Stimulated activated CD4-positive, alpha-beta T cell treated with anti-CD3 and anti-CD28 coated beads, TNF-alpha, amount 100 ng/mL, for 1 hour (primary cell): ENCODE data around the gene NUP214.
"Not testable (repeated sequence)": the region's sequence is repeated elsewhere in the genome, so short reads cannot be mapped to it uniquely, and the experiment has no call there.

ENCODE experiments used
- DNase-seq, 3 donors: peaks; one replicate each; pipeline ENCODE4 v3.0.0-alpha.2; 2020; ENCODE audit warnings: low read depth in 3 of 3, low spot score in 1 of 3

The NUP214 gene

GRCh38 chr9:131257266-131258025, 132.1 kb downstream of the NUP214 start:
- DNase-seq = no peak

DNA sequence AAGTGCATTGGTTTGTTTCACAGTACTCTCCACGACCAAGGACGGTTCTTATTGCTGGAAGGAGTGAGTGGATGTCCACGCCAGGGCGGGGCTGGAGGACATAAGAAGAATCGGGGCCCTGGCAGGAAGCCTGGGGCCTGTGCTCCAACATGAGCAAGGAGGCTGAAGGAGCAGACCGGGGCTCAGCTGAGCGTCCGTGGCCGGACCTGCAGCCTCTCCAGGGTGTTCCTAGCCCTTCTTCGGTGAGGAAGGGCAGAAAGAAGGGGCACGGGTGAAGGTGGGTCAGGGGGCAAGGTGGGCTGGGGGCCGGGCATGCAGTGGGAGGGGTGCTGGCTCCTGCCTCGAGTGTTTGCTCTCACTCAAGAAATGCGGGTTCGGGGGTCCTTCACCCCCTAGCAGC, 132.8 kb downstream of the NUP214 start:
- DNase-seq = no peak

GRCh38 chr9:131258698-131259431, 133.5 kb downstream of the NUP214 start:
- DNase-seq = no peak

DNA sequence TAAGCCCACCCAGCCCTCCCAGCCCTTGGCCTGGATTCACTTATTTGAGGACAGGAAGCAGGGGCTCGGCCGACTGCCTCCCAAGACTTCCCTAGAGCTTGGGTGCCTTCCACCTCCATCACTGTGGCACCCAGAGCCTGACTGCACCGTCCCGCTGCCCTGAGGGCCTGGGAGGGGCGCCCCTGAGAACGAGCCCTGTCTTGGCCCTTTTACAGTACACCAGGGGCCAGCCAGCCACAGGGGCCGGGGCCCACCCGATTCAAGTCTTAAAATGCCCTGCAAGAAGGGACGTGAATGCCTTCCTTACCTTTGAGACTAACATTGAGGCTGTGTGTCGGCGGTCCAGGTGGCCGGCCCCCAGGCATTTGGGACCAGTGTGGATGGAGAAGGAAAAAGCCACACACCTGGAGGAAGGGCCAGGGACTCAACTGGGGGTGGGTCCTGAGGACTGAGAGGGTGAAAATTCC, 134.1 kb downstream of the NUP214 start:
- DNase-seq = no peak

- DNase-seq = no peak
Measured at GRCh38 chr9:131259916-131260597, 134.7 kb downstream of the NUP214 start.

DNA sequence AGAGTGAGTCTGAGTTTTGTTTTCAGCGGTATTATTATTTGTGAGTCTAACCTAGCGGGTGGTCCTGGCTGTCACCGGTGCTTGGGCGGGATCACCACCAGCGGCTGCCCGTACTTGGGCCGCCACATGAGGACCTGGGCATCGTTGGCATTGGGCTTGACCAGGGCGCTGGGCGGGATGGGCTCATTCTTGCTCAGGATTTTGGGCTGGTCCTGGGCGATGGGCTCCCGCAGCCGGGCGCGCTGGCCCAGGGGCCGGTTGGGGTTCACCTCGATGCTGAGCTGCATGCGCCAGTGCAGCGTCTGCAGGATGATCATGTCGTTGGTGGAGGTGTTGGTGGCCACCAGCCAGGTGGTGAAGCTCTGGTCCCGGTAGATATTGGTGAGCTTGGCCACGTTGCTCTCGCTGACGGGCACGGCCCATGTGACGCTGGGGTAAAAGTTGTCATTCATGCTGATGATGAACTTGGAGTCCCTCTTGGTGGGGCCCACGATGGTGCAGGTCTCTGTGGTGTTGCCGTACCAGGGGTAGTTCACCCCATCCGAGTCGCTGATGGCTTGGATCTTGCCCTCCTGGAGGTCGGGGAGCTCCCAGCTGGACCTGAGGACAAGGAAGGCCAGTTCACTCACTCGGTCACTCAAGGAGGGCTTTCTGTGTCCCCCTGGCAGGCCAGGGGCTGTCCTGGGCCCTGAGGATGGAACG, 135.5 kb downstream of the NUP214 start:
- DNase-seq = no peak

GRCh38 chr9:131262327-131263032, 137.1 kb downstream of the NUP214 start:
- no peak for DNase-seq

- not testable (repeated sequence) for DNase-seq
Measured at GRCh38 chr9:131263033-131263343, 137.6 kb downstream of the NUP214 start.

DNA sequence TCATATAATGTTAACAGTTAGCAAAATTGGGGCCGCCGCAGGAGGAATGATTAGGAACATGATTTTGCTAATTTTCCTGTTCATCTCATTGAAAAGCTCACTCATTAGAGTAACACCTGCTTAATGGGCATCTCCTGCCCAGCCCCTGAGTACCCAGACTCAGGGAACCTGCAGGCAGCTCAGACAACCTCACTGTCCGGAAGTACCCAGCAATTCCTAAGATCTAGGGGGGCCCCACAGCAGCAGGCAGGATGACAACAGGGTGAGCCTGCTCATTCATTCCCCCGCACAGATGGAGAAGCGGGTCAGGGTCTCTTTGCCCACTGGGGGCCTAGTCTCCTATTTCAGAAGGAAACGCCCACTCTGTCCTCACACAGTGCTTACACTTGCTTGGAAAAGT, 138.3 kb downstream of the NUP214 start:
- DNase-seq = no peak

DNA sequence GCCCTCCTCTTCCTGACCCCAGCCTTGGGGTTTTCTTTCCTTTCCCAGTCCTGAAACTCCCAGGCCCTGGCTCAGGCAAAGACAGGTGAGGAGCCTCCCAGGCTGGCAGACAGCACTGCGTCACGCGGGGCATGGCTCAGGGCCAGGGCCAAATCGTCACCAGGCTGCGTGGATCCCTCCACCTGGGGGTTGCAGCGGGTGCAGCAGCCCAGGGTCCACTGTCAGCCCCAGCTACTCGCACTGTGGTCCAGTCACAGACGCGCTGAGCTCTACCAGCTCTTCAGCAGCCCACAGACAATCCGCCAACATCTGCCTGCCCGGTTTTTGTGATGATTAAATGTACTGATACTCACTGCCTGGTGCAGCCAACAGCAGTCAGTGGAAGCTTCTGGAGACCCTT, 138.8 kb downstream of the NUP214 start:
- DNase-seq = no peak

- no peak for DNase-seq
Measured at GRCh38 chr9:131266266-131267229, 141.2 kb downstream of the NUP214 start.

DNA sequence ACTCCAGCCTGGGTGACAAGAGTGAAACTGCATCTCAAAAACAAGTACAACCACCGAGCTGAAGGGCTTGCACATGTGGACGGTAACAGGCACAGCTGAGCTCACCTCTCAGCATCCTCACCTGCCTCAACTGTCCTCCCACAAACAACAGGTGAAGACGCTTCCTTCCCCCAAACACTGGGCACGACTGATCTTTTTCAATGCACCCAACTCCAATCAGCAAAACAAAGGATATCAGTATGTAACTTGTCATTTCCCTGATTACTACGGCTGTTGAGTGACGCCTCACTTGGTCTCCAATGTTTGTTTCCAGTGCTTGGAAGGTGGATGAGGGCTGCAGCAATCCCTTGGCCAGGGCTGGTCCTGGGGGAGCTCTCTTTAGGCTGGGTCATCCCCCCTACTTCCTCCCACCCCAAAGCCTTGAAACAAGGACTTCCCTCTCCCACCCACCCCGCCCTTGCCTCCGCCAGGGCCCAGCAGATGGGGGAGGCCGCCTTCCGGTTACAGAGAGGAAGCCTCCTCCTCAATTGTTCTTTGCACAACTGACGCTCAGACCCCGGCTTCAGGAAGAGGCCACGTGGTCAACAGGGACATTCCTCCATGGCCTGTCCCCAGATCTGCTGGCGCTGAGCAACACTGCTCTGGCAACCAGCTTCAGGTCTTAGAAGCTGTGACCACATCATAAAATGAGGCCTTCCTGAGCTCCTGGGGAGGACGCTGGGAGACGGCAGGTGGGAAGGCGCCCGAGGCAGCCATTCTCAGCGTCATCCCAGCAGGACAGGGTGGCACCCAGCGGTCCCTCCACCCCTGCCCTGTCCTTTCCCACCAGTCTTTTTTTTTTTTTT, 145.0 kb downstream of the NUP214 start:
- no peak for DNase-seq

GRCh38 chr9:131271016-131271273, 145.6 kb downstream of the NUP214 start:
- DNase-seq = not testable (repeated sequence)

- no peak for DNase-seq
Measured at GRCh38 chr9:131271506-131271931, 146.1 kb downstream of the NUP214 start.

DNA sequence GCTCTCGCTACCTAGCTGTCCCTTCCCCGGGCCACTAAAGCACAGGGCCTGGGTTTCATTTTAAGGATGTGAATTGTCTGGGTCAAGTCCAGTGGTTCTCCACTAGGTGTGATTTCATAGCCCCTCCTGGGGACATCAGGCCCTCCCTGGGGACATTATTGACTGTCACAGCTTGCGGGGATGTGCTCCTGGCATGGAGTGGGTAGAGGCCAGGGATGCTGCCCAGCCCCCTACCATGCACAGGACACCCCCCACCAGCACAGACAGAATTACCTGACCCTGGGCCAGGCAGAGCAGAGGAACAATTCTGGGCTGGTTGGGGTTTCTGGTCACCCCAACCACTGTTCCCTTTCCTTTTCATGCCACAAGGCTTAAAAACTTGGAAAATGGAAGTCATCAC, 146.8 kb downstream of the NUP214 start:
- DNase-seq = no peak

- no peak for DNase-seq
Measured at GRCh38 chr9:131273146-131273855, 147.9 kb downstream of the NUP214 start.

GRCh38 chr9:131273856-131274673, 148.7 kb downstream of the NUP214 start:
- DNase-seq = no peak
